HCT116 (cell line): ENCODE results near the gene ENHO. TPM values are rescaled to one million over a fixed set of nuclear protein-coding genes. Genes with fewer than 3 reads are reported as not detected.
"Not testable (repeated sequence)": the region's sequence is repeated elsewhere in the genome, so short reads cannot be mapped to it uniquely, and the experiment has no call there.

ENCODE experiments used
- ATAC-seq: fragments of 200-7000 bp; cut with Tn5 transposase; 2 replicates; pipeline ENCODE4 v1.9.1; 2020; ENCODE audit warnings: mild to moderate bottlenecking, moderate library complexity
- BruUV-seq: library from RNA; stranded (reverse); fragments of 400-500 nt; replicated peaks from 2 replicates; lab custom pipeline; 2021; lab: Mats Ljungman, UMichigan
- CTCF ChIA-PET: fragments of 300-600 bp; sonication (Branson Sonifier 250); formaldehyde crosslinking; loops from one replicate; lab custom pipeline; 2021; ENCODE audit warnings: antibody characterized with exemption; lab: Charles Lee
- POLR2A ChIA-PET: fragments of 300-600, 350-600 bp; sonication (Branson Sonifier 250); formaldehyde crosslinking; loops from one replicate; lab custom pipeline; 2021; ENCODE audit warnings: antibody characterized with exemption; lab: Charles Lee
- RAD21 ChIA-PET, 2 experiments: fragments of 300-600 bp; sonication (Branson Sonifier 250); formaldehyde crosslinking; loops; one replicate each; lab custom pipeline; 2023; ENCODE audit warnings: low total read pairs in 2 of 2; ENCODE audit not compliant: uncharacterized antibody in 2 of 2, unreplicated experiment in 2 of 2, low non-redundant PET in 1 of 2; lab: Charles Lee
- DNase-seq: peaks from one replicate; pipeline ENCODE4 v3.0.0-alpha.2; 2010; ENCODE audit warnings: low read depth, low spot score
- H2AFZ ChIP-seq: fragments of 200-600 bp; shearing (Covaris generic), sonication (generic); 2 replicates; pipeline ENCODE4 v1.6.1; 2017; ENCODE audit warnings: low read depth, mixed run types, mixed read lengths, antibody characterized with exemption, low read length; ENCODE audit not compliant: poor library complexity, severe bottlenecking
- H3K27ac ChIP-seq: 2 replicates; pipeline ENCODE4 v1.5.1; 2012; ENCODE audit warnings: low read depth, low read length
- H3K27me3 ChIP-seq: fragments of 200-600 bp; sonication (generic); 2 replicates; pipeline ENCODE4 v1.6.1; 2016; ENCODE audit warnings: mixed run types, low read length, mixed read lengths; ENCODE audit not compliant: insufficient read depth
- H3K36me3 ChIP-seq, 2 experiments: fragments of 200-500 bp in 1 of 2; fragments of 200-600 bp in 1 of 2; sonication (Bioruptor generic) in 1 of 2; sonication (generic) in 1 of 2; 2 replicates each; pipeline versions ENCODE4 v1.5.1 to v1.6.1; 2014 to 2016; ENCODE audit warnings: low read length in 2 of 2, inconsistent platforms in 1 of 2, mixed read lengths in 1 of 2, mixed run types in 1 of 2; ENCODE audit not compliant: insufficient read depth in 2 of 2, control insufficient read depth in 1 of 2
- H3K4me1 ChIP-seq, 2 experiments: fragments of 200-600 bp in 1 of 2; sonication (generic) in 1 of 2; 2 replicates each; pipeline versions ENCODE4 v1.5.1 to v1.6.1; 2012 to 2017; ENCODE audit warnings: low read length in 2 of 2, inconsistent platforms in 1 of 2, mild to moderate bottlenecking in 1 of 2, mixed read lengths in 1 of 2, mixed run types in 1 of 2, moderate library complexity in 1 of 2; ENCODE audit not compliant: insufficient read depth in 2 of 2, control insufficient read depth in 1 of 2
- H3K4me2 ChIP-seq: fragments of 200-600 bp; sonication (generic); 2 replicates; pipeline ENCODE4 v1.6.1; 2017; ENCODE audit warnings: mixed run types, low read length, mixed read lengths
- H3K4me3 ChIP-seq, 2 experiments: fragments of 200-600 bp in 1 of 2; sonication (generic) in 1 of 2; replicated peaks in 1 of 2; 2 replicates each; pipeline ENCODE4 v1.5.1; 2011 to 2016; ENCODE audit warnings: low read length in 2 of 2, control low read depth in 1 of 2, low read depth in 1 of 2, mild to moderate bottlenecking in 1 of 2, mixed read lengths in 1 of 2, mixed run types in 1 of 2
- H3K79me2 ChIP-seq: fragments of 200-600 bp; sonication (generic); 2 replicates; pipeline ENCODE4 v1.6.1; 2017; ENCODE audit warnings: mild to moderate bottlenecking, mixed run types, low read length, moderate library complexity, mixed read lengths; ENCODE audit not compliant: insufficient read depth
- H3K9ac ChIP-seq: fragments of 200-600 bp; sonication (generic); 2 replicates; pipeline ENCODE4 v1.6.1; 2016; ENCODE audit warnings: low read length, mixed read lengths
- H3K9me2 ChIP-seq: fragments of 200-600 bp; sonication (generic), shearing (Covaris generic); 2 replicates; pipeline ENCODE4 v1.6.1; 2017; ENCODE audit warnings: mixed run types, mild to moderate bottlenecking, moderate library complexity; ENCODE audit not compliant: insufficient read depth
- H3K9me3 ChIP-seq, 2 experiments: fragments of 200-500 bp in 1 of 2; fragments of 200-600 bp in 1 of 2; sonication (Bioruptor generic) in 1 of 2; sonication (generic) in 1 of 2; 2 replicates each; pipeline ENCODE4 v1.6.1; 2014 to 2017; ENCODE audit warnings: low read length in 2 of 2, mixed read lengths in 2 of 2, inconsistent platforms in 1 of 2, low read depth in 1 of 2, mild to moderate bottlenecking in 1 of 2, mixed run types in 1 of 2, moderate library complexity in 1 of 2; ENCODE audit not compliant: control insufficient read depth in 1 of 2, insufficient read depth in 1 of 2
- H4K20me1 ChIP-seq: fragments of 200-600 bp; sonication (generic), shearing (Covaris generic); 2 replicates; pipeline ENCODE4 v1.6.1; 2017; ENCODE audit warnings: mixed run types, mild to moderate bottlenecking, moderate library complexity; ENCODE audit not compliant: insufficient read depth
- SIN3A ChIP-seq: IDR thresholded peaks from 2 replicates; pipeline ENCODE4 v1.6.1; 2012; ENCODE audit warnings: low read depth
- ZFX ChIP-seq: fragments of 450-650 bp; IDR thresholded peaks from 2 replicates; pipeline ENCODE4 v1.6.1; 2017
- intact Hi-C: fragments of 100-400 bp; cut with micrococcal nuclease; formaldehyde crosslinking; loops from 2 replicates; pipeline ENCODE4 v1.10.0; 2022
- total RNA-seq: library from RNA; stranded (reverse); gene quantifications from one replicate; pipeline ENCODE4 v1.2.1, GENCODE V29; 2021; ENCODE audit not compliant: unreplicated experiment
- TF ChIP-seq, protein P1 (sequence below): IDR thresholded peaks from 2 replicates; pipeline ENCODE4 v1.6.1; 2011; ENCODE audit warnings: mild to moderate bottlenecking, low read length, moderate library complexity; ENCODE audit not compliant: insufficient replicate concordance; ENCODE audit errors: extremely low read depth

The ENHO gene
- total RNA-seq, 1 experiment from 2014 or later = 6.1 TPM

DNA sequence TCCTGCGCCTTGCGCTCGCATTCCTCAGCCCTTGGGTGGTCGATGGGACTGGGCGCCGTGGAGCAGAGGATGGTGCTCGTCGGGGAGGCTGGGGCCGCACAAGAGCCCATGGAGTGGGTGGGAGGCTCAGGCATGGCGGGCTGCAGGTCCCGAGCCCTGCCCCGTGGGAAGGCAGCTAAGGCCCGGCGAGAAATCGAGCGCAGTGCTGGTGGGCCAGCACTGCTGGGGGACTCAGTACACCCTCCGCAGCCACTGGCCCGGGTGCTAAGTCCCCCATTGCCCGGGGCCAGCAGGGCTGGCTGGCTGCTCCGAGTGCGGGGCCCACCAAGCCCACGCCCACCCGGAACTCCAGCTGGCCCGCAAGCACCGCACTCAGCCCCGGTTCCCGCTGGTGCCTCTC is 40.0 kb downstream of the ENHO start:
- POLR2A ChIA-PET, CTCF ChIA-PET, BruUV-seq: not testable (repeated sequence)

GRCh38 chr9:34481620-34482019 is 41.2 kb downstream of the ENHO start:
- POLR2A ChIA-PET = not testable (repeated sequence)

More for the DNA sequence above, 40.0 kb downstream of the ENHO start:
- H3K36me3 ChIP-seq, H3K4me3 ChIP-seq, H3K9me2 ChIP-seq, H3K4me1 ChIP-seq, H3K79me2 ChIP-seq, ATAC-seq, DNase-seq, H3K4me2 ChIP-seq, H3K9me3 ChIP-seq, H3K27ac ChIP-seq, H2AFZ ChIP-seq, intact Hi-C loops, H3K27me3 ChIP-seq, H4K20me1 ChIP-seq, RAD21 ChIA-PET, H3K9ac ChIP-seq: not testable (repeated sequence)

DNA sequence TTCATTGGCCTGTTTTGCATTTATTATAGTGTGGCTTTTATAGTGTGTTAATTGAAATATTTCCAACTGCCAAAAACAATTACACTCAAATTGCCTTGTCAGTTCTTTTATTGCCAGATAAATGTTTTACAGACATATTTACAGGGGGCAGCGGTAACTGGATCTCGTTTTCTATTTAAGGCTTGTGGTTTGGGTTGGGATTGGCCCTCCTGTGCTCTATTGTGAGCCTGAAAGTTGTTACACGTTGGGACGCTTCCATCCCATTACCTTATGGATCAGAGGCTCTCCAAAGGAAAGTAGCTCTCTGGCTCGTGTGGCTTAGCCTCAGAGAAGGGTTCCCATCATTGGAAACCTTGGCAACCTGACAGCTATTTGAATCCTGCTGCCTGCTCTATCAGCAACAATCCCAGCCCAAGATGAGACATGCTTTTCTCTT is 43.3 kb downstream of the ENHO start:
- no peak overlapping the region for H3K27ac ChIP-seq
- ChIA-PET POLR2A (no interaction called here), RAD21 (no interaction called here), CTCF (no interaction called here)
- no peak overlapping the region for H3K4me2 ChIP-seq
- H3K9me3 ChIP-seq = no peaks in the 10 kb centered on the region
- no peaks in the 10 kb centered on the region for H3K36me3 ChIP-seq
- ATAC-seq = no peak
- no peaks in the 10 kb centered on the region for H3K9me2 ChIP-seq
- no peak for DNase-seq
- intact Hi-C loops = no loop called here
- no peak overlapping the region for H3K9ac ChIP-seq
- no peak overlapping the region for H3K4me3 ChIP-seq
- no peaks in the 10 kb centered on the region for H3K79me2 ChIP-seq
- H4K20me1 ChIP-seq = no peaks in the 10 kb centered on the region
- BruUV-seq = no TSS peak
- no peaks in the 10 kb centered on the region; a peak in 1 of 4 replicates for H3K4me1 ChIP-seq
- no peaks in the 10 kb centered on the region; the same call in 1 of the 2 replicates for H3K27me3 ChIP-seq
- TF ChIP-seq SIN3A (no peak), ZFX (no peak)
- TF ChIP-seq, protein P1, sequence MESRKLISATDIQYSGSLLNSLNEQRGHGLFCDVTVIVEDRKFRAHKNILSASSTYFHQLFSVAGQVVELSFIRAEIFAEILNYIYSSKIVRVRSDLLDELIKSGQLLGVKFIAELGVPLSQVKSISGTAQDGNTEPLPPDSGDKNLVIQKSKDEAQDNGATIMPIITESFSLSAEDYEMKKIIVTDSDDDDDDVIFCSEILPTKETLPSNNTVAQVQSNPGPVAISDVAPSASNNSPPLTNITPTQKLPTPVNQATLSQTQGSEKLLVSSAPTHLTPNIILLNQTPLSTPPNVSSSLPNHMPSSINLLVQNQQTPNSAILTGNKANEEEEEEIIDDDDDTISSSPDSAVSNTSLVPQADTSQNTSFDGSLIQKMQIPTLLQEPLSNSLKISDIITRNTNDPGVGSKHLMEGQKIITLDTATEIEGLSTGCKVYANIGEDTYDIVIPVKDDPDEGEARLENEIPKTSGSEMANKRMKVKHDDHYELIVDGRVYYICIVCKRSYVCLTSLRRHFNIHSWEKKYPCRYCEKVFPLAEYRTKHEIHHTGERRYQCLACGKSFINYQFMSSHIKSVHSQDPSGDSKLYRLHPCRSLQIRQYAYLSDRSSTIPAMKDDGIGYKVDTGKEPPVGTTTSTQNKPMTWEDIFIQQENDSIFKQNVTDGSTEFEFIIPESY = no peak
- TF ChIP-seq, all 23 proteins: peak for 0
- no peak overlapping the region for H2AFZ ChIP-seq

More at GRCh38 chr9:34481620-34482019, 41.2 kb downstream of the ENHO start:
- H3K4me1 ChIP-seq, H3K27ac ChIP-seq, intact Hi-C loops, H2AFZ ChIP-seq, H3K9me3 ChIP-seq, CTCF ChIA-PET, BruUV-seq, ATAC-seq, DNase-seq, H3K36me3 ChIP-seq, H3K27me3 ChIP-seq, RAD21 ChIA-PET, H3K9ac ChIP-seq, H3K9me2 ChIP-seq, H4K20me1 ChIP-seq, H3K79me2 ChIP-seq, H3K4me2 ChIP-seq, H3K4me3 ChIP-seq: not testable (repeated sequence)
